Chondrocyte (in vitro differentiated cells): ENCODE results near the gene LMO1. TPM values are rescaled to one million over a fixed set of nuclear protein-coding genes. Genes with fewer than 3 reads are reported as not detected.

Experiments used
- DNase-seq: peaks from one replicate; pipeline ENCODE4 v3.0.0; 2021; ENCODE audit warnings: mixed read lengths, low spot score
- H3K27ac Mint-ChIP-seq: one replicate; pipeline ENCODE4 v1.8.0; 2021; ENCODE audit warnings: mild to moderate bottlenecking, moderate library complexity, mixed read lengths; ENCODE audit not compliant: unreplicated experiment
- H3K27me3 Mint-ChIP-seq: 2 replicates; pipeline ENCODE4 v1.8.0; 2021; ENCODE audit warnings: low read depth, mixed read lengths
- H3K36me3 Mint-ChIP-seq: 2 replicates; pipeline ENCODE4 v1.8.0; 2021; ENCODE audit warnings: low read depth, mixed read lengths
- H3K4me1 Mint-ChIP-seq: 2 replicates; pipeline ENCODE4 v1.8.0; 2021; ENCODE audit warnings: low read depth, mild to moderate bottlenecking, mixed read lengths
- H3K4me3 Mint-ChIP-seq: one replicate; pipeline ENCODE4 v1.8.0; 2021; ENCODE audit warnings: mild to moderate bottlenecking, moderate library complexity, mixed read lengths; ENCODE audit not compliant: unreplicated experiment
- H3K9me3 Mint-ChIP-seq: 2 replicates; pipeline ENCODE4 v1.8.0; 2021; ENCODE audit warnings: low read depth, mixed read lengths
- total RNA-seq: library from RNA; stranded (reverse); gene quantifications from 3 replicates; pipeline ENCODE4 v1.2.1, GENCODE V29; 2021
- TF ChIP-seq, protein P1 (sequence below): fragments of 200-600 bp; sonication (generic); IDR thresholded peaks from 2 replicates; pipeline ENCODE4 v1.5.0; 2021; ENCODE audit warnings: antibody characterized with exemption, mild to moderate bottlenecking, moderate library complexity

LMO1 gene
- total RNA-seq, 1 donor from 2014 or later = not detected

DNA sequence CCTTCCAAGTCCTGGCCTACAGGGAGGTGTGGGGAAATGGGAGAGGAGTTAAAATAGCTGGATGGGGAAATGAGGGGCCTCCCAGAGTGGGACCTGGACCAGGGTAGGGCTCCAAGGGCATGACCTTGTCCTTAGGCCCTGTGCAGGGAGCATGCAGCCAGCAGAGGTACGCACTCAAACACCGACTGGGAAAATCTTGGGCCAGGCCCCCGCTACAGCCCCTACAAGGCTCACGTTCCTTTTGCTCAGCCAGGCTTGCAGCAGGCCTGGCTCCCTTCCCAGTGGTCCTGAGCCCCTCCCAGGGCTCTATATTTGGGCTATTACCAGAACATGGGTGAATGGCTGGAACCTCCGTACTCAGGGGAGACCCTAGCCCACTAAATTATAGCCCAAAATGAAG is 31.3 kb downstream of the LMO1 start:
- Mint-ChIP-seq H3K4me1 (peaks cover 12% of the 10 kb centered on the region), H3K4me3 (no peak overlapping the region), H3K27ac (no peak overlapping the region), H3K27me3 (no peaks in the 10 kb centered on the region), H3K9me3 (no peaks in the 10 kb centered on the region), H3K36me3 (no peaks in the 10 kb centered on the region)
- DNase-seq = no peak
- TF ChIP-seq, protein P1, sequence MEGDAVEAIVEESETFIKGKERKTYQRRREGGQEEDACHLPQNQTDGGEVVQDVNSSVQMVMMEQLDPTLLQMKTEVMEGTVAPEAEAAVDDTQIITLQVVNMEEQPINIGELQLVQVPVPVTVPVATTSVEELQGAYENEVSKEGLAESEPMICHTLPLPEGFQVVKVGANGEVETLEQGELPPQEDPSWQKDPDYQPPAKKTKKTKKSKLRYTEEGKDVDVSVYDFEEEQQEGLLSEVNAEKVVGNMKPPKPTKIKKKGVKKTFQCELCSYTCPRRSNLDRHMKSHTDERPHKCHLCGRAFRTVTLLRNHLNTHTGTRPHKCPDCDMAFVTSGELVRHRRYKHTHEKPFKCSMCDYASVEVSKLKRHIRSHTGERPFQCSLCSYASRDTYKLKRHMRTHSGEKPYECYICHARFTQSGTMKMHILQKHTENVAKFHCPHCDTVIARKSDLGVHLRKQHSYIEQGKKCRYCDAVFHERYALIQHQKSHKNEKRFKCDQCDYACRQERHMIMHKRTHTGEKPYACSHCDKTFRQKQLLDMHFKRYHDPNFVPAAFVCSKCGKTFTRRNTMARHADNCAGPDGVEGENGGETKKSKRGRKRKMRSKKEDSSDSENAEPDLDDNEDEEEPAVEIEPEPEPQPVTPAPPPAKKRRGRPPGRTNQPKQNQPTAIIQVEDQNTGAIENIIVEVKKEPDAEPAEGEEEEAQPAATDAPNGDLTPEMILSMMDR = no peak

- no peaks in the 10 kb centered on the region for H3K36me3 Mint-ChIP-seq
- H3K4me1 Mint-ChIP-seq = peaks cover 12% of the 10 kb centered on the region
- TF ChIP-seq, protein P1 = no peak
- peak; percentile 77 for DNase-seq
- H3K4me3 Mint-ChIP-seq = no peak overlapping the region
- H3K27me3 Mint-ChIP-seq = no peaks in the 10 kb centered on the region
- no peaks in the 10 kb centered on the region for H3K9me3 Mint-ChIP-seq
- H3K27ac Mint-ChIP-seq = no peak overlapping the region
These were observed 31.7 kb downstream of the LMO1 start for GRCh38 chr11:8231979-8232378.

DNA sequence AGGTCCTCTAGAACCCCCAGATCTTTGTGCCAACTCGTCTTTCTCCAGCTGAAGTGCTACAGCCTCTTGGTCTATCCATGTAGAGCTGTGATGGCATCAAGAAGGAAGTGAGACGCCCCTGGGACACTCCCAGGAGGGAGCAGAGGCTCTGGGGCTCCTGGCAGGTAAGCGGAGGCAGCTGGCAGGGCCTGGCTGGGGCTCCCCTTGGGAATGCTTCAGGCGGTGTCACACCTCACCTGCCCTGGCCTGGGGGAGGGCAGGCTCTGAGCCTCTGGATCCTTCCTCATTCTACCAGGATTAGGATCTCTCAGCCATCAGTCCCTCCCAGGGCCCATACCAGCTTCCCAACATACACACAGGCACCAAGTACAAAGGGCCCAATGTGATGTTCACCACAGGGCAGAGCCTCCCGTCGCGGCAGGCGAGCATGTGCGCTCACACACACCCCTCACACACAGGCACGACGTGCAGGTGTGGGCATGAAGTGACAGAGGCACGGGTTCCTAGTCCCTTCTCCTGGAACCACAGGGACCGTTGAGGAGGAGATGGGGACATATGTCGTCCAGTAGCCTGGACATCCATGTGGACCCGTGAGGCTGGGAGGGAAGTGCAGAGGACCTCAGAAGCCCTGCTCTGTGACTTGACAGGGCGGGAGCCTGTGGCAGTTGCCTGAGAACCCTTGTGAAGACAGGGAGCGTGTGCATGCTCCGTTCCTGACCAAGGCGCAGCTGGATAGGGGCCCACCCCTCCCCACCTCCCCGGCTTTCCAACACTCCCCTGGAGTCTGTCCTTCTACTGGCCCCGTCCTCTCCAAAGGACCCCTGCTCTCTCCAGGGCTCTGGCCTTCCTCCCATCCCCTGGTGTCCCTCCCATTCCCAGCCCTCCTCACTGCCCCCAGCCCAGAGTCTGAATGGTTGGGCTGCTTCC is 32.5 kb downstream of the LMO1 start:
- no peaks in the 10 kb centered on the region for H3K36me3 Mint-ChIP-seq
- no peak overlapping the region for H3K4me3 Mint-ChIP-seq
- no peaks in the 10 kb centered on the region for H3K9me3 Mint-ChIP-seq
- peaks cover 12% of the 10 kb centered on the region for H3K4me1 Mint-ChIP-seq
- peak; percentile 73 for DNase-seq
- TF ChIP-seq, protein P1 = no peak
- H3K27me3 Mint-ChIP-seq = no peaks in the 10 kb centered on the region
- no peak overlapping the region for H3K27ac Mint-ChIP-seq

DNA sequence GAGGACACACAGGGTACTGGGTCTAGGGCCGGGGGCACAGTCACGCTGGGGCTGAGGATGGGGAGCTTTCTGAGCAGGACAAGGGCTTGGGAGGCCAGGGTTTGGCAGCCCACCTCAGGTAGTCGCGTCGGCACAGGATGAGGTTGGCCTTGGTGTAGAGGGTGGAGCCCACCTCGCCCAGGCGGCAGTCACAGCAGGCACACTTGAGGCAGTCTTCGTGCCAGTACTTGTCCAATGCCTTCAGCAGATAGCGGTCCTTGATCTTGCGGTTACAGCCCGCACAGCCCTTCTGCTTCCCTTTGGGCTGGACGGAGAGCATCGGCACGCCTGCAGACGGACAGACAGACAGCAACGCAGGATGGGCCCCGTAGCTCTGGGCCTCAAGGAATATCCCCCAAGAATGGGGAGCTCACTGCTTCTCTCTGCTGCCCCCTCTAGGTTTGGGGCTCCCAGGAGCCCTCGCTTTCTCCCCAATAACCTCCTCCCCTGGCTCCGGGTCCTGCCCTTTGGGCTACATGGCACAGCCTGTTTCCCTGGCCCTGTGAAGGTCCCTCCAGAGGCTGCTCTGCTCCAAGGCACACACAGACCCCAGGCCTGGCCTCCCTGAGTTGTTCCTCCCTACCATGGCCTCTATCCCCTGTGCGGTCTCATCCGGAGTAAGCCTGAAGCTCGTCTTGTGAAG is 33.4 kb downstream of the LMO1 start:
- H3K27ac Mint-ChIP-seq = no peak overlapping the region
- peaks cover 12% of the 10 kb centered on the region for H3K4me1 Mint-ChIP-seq
- no peaks in the 10 kb centered on the region for H3K9me3 Mint-ChIP-seq
- TF ChIP-seq, protein P1 = no peak
- no peak overlapping the region for H3K4me3 Mint-ChIP-seq
- peak; percentile 76 for DNase-seq
- H3K27me3 Mint-ChIP-seq = peaks cover 2% of the 10 kb centered on the region
- no peaks in the 10 kb centered on the region for H3K36me3 Mint-ChIP-seq
